GM19035 (cell line): ENCODE results near the gene ARID1B.

Source experiments
- ATAC-seq: cut with Tn5 transposase; IDR thresholded peaks from one replicate; pipeline ENCODE4 v1.9.1; 2021; ENCODE audit not compliant: unreplicated experiment

The ARID1B gene

DNA sequence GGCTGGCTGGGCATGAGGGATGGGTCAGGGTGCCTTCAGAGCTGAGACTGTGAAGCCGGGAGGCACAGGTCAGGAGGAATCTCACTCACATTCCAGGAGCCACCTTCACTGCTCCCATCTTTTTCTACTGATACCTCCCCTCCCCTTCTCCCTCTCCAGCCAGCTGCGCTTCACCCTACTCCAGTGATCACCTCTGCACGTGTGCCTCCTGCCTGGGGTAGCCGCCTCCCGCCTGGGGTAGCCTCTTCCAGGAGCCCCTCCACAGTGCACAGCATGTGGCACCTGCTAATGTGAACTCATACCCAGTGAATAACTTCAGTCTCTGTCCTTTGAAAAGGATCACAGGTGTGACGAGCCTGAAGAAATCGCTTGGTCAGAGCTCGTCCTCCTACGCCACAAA is 313.6 kb downstream of the ARID1B start:
- no peak for ATAC-seq

DNA sequence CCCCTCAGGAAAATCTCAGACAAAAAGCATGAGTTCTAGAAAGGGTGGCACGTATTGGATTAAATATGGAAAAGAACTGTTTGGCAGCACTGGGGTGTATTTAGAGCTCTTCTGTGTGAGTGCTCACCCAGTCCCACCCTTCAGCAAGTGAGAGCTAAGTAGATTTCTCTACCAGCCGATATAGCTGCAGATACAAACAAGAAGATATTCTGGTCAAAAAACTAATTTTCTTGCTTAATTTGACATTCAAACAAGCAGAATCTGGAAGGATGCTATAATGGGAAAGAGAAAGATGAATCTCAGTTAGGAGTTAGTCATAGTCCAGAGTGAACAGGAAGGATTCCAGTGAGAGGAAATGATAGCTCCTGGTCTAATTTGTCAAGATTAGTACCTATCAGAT is 314.1 kb downstream of the ARID1B start:
- ATAC-seq: no peak

DNA sequence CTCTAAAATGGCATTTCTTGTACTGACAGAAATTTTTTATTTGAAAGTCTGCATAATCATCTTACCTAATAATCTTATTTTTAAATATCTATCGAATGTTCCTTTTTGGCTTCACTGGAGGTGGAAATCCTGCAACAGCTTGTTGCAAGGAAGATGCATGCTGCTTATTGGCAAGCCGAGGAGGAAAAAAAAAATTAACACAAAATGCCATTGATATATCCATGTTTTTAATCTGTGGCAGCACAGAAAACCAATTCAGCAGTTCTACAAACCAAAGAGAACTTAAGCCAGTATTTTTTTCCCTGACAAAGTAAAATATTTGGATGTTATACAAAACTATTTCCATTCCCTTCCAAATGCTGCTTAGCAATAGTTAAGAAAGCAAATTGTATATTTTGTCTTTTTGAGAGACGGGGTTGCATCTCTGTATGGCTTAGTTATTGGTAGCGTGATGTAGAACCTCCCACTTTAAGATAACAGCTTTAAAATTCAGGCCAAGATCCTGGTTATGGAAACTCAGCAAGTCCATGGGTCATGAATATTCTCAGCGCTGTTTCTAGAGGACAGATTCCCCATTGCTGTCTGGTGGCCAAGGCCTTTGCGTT is 314.8 kb downstream of the ARID1B start:
- no peak for ATAC-seq

DNA sequence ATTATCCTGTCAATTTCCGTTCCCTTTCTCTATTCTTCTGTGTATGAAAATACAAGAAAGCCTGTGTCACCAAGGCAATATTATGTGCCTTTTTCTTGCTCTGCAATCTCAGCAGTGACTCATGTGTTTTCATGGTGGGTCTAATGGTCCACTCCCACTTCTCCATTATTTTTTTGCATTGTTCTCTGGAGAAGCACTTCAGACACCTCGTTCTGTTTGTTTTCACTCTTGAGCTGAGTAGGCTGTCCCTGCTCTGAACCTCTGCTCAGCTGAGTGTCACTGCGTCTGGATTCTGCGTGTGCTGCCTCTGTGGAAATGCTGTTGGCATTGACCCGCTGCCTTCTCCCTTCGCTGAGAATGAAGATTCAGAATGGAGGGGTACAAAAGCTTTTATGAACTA is 315.6 kb downstream of the ARID1B start:
- ATAC-seq: no peak

DNA sequence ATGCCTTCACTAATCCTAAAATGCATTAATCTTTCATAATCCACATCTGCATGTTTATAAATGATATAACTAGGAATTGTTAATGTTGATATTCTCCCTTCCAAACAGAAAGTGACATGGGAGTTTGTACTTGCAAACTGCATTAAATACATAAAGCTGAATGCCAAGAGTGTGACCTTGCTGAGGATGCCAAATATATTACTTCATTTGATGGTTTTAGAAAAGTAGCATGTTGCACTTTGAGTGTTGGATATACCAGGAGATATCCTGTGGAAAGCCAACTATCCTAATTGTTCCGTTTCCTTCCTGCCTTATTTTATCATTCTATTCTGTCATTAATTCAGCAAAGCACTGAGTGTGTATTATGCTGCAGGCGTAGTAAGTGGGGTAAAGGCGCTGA is 316.4 kb downstream of the ARID1B start:
- no peak for ATAC-seq

DNA sequence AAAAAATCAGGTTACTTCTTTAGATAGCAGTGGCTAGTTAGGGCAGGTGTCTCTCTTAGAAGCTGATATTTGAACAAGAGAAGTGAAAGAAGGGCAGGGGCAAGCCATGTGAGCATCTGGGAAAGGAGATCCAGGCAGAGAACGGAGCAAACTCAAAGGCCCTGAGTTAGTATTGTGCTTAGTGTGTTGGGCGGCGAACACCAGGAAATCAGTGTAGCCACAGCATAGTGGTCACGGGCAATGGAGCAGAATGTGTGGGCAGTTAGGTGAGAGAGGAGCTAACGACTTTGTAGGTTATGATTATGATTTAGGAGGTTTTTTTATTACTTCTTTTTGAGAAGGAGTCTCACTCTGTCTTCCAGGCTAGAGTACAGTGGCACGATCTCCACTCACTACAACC is 316.9 kb downstream of the ARID1B start:
- ATAC-seq: no peak

DNA sequence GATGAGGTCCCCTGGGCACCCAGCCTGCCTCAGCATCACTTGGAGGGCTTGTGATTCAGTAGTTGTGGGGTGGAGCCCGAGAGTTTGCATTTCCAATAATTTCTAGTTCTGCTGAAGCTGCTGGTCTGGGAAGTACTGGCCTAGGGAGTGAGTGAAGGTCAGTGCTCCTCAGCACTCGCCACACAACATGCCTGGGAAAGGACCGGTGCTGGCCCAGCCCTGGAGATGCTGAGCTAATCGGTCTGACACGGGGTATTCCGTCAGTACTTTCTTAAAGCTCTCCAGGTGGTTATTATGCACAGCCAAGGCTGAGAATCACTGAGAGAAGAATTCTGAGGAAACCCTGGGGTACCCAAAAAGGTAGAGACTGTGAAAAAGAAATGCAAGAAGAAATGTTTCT is 317.9 kb downstream of the ARID1B start:
- no peak for ATAC-seq

DNA sequence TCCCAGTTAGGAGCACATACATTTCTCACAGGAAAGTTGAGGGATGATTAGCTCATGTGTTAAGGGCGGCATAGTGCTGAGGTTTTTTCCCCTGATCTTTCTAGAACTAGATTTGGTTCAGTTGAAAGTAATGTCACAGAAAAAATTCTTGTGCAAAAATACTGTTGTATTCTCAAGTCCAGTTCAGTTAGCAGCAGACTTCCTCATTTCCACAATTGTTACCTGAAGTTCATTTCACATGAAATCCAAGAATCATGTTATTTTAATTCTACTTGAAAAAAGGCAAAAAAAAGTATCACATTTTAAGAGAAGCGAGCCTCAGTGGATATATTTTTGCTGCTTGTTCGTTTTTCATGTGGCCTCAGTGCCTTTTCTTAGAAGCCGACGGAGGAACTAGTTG is 318.4 kb downstream of the ARID1B start:
- ATAC-seq: no peak

DNA sequence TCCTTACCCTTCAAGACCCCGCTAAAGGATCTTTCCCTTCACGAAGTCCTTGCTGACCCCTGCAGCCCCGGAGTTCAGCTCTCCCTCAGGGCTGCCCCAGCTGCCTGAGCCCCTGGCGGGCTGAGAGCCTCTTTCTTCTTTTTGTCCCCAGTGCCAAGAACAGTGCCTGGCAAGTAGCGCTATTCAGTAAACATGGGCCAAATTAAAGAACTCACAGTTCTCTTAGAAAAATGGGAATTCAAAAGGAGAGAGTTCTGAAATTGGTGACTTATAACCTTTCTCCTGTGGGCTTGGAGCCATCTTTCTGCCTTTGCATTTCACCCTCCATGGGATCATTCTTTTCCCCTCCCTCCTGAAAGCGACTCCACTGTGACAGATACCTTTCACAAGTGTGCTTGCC is 318.9 kb downstream of the ARID1B start:
- ATAC-seq: no peak

DNA sequence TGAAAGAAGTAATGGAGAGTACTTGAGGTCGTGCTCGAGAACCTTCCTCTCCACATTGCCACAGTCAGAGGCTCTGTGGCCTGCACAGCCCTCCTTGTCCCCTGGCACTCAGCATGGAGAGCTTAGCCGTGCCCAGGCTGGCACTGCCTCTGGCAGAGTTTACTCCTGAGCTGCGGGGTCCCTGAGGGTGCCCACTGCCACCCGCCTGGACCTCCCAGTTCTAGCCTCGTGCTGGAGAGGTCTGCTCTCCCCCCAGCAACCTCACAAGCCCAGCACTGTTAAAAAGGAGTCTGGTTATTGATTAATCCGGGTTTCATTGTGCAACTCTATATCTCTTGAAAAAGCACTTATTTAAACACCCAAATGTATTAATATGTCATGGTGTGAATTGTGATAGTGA is 319.3 kb downstream of the ARID1B start:
- no peak for ATAC-seq

DNA sequence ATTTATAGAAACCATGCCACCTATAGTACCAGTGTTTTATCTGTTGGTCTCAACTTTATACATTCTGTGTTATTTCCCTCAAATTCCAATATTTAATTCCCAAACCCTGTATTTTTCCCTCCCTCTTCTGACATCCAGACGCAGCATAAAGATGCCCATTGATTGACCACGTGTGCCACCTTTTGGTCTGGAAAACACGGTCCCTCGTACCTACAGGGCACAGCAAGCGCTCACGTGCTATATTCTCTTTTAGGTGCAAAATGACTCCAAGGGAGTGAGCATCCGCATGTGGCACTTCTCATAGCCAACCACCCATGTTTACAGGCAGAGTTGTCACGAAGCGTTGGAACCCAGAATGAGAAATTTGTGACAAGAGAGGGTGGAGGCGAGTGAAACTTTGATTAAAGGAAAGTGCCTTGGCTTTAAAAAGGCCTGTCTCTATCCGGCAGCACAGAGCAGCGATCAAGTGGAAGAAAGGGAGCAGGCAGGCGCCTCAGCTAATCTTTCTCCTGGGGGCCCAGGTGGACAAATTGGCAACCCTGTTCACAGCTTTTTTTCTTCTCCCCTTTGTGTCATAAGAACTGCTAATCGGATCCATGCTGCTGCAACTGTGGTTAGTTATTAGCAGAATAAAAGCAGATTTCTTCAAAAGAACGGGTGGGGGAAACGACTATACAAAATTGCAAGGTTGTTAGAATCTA is 320.2 kb downstream of the ARID1B start:
- no peak for ATAC-seq

DNA sequence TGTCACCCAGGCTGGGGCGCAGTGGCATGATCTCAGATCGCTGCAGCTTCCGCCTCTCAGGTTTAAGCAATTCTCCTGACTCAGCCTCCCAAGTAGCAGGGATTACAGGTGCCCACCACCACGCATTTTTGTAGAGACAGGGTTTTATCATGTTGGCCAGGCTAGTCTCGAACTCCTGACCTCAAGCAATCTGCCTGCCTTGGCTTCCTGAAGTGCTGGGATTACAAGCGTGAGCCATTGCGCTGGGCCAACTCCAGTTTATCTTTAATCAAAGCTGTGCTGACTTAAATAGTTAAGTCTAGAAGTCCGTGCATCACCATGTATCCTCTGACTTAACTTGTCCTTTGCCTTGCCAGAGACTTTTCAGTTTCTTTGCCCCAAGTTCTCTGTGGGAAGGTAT is 321.8 kb downstream of the ARID1B start:
- ATAC-seq: no peak

DNA sequence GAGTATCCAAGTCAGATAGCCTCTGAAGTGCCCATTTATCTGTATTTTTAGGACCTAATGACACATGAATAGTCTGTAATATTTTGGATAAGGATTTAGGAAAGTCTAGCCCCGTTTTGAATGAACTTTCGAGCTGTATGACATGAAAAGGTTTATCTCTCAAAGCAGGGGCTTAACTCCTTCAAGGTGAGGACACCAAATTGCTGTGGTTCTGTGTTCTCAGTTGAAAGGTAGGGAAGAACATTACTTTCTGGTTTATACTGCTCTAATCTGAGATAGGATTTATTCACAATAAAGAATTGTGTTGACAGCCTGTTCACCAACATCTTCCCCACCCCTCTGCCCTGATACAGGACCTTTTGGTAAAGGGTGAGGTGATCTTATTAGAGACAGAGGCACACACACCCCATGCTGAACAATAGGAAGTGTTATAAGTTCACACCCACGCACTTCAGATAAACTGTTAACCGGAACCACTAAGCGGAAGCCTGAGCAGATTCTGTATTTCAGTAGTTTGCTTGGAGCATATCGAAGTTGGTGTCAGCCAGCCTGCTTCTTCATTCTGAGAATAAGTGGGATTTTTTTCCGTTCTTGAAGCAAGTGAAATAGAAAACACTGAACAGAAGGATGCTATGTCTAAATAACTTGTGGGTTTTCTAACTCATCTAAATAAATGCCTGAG is 322.9 kb downstream of the ARID1B start:
- peak; percentile 98 for ATAC-seq

DNA sequence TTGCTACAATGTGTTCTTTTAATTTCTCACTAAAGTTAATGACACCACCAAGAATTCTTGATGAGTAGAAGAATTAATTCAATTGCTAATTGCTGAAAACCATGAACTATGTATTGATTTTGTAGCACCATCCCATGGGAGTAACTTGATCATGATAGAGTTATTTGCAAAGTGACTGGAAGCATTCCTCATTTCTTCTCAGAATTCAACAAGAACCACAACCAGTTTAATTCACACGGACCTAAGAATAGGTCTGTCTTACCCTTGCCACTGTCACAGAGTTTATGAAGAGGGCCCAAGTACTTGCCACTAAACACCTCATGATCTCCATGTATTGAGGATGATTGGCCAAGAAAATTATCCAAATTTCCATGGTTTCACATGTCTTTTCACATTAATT is 324.0 kb downstream of the ARID1B start:
- ATAC-seq: no peak

DNA sequence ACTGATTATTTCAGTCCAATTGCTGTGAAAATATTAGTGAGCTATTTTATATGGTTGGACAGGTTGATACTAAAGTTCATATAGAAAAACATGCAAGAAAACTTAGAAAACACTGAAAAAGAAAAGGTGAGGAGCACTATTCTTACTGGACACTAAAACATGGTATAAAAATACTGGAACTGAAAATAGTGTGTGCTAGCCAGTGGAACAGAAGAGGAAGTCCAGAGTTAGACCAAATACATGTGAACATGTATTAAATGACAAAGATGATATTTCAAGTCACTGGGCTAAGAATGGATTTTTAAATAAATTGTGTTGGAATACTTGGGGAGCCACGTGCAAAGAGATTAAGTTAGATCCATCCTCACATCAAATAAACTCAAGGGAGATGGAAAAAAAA is 327.6 kb downstream of the ARID1B start:
- no peak for ATAC-seq

DNA sequence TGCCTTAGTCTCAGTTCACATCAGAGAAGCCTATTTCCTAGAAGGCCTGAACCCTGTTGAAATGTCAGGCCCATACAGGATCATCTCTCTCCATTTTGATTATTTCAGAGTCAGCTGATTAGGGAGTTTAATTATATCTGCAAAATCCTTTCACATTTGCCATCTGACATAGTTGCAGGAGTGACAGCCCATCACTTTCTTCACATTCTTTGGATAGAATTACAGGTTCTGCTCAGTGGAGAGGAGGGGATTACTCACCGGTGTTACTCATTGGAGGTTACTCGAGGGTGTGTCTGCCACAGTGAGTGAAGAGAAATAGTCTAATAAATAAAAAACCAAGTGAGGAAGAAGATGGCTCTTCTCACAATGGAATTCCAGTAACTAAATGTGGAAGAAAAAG is 329.3 kb downstream of the ARID1B start:
- ATAC-seq: no peak

DNA sequence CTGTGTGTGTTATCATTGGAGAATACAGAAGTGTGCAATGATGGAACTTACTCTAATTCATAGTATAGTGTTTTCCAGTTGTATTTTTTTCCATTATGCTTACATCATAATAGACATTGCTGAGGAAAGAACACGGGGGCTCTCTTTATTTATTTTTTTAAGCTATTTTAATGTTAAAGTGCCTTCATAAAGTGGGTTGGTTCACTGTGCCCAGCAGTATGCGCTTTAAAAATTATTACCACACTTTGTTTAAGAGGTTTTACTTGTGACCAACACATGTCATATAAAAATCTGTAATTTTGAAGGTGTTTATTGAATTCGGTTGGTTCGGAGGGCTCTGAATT is 330.4 kb downstream of the ARID1B start:
- ATAC-seq: no peak

DNA sequence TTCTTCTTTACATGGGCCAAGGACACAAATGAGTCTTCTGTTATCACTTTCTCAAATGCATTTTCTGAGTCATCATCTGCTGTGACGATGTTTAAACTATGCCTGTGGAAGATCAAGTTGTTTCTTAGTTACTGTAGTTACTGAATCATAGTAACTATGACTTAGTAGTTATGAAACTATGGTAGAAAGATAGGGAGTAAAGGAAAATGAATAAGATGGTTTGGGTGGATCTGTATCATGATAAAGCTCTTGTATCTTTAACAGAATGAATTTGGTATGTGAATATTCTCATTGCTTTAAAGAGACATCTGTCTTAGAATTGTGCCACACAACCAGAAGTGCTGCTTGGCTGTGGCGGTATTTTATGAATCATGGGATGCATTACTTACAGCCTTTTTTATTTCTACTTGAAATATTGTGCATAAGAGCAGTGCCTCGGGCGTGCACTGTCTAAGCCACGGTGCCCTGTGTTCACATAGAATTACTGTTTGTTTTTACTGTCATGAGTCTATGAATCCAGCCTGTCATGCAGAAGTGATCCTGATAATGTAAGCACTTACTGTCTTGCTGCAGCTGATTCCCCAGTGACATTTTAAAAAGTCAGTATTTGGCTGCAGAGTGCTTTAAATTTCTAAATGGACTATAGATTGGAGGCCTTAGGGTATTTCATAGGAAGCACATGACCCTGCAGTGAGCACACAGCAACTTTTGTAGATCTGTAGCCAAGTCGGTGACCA is 330.9 kb downstream of the ARID1B start:
- no peak for ATAC-seq

DNA sequence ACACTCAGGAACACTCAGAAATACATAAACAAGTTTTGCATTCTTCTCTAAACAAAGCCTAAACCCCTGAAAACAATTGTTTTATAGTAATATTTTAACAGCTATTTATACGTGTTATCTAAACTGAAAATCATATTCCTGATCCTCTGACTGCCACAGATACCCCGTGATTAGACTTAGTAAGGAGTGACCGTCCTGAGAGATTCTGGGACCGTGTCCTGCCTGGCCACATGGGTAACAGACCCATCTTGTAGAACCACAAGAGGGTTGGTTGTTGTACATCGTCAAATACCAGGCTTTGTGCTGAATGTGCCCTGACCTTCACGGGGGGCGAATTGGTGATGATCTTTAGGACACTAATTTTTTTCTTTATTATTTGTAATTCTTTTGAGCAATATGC is 331.7 kb downstream of the ARID1B start:
- ATAC-seq: no peak

DNA sequence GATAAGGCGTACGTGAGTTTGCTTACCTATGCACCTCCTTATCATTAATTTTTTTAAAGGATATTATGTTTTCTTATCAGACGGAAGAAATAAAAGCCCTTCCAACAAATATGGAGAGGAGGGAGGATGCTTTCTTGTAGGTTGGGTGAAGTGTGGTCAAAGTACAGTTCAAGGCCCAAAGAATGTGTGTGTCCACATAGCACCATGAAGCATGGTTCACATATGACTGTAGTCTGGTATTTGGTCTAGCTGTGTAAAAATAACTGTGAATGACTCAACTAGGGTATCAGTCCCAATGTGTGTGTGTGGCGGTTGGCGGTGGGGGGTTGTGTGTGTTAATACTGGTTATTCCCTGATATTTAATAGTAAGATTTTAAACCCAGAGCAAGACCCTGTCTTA is 333.4 kb downstream of the ARID1B start:
- no peak for ATAC-seq

DNA sequence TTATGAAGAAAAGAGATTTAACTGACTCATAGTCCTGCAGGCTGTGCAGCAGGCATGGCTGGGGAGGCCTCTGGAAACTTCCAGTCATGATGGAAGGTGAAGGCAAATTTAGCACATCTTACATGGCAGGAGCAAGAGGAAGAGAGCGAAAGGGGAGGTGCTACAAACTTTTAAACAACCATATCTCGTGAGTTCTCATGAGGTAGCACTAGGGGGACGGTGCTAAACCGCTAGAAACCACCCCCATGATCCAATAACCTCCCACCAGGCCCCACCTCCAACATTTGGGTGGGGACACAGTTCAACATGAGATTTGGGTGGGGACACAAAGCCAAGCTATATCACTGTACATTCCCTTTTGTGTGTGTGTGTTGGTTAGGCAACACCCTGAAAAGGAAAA is 336.2 kb downstream of the ARID1B start:
- ATAC-seq: no peak

DNA sequence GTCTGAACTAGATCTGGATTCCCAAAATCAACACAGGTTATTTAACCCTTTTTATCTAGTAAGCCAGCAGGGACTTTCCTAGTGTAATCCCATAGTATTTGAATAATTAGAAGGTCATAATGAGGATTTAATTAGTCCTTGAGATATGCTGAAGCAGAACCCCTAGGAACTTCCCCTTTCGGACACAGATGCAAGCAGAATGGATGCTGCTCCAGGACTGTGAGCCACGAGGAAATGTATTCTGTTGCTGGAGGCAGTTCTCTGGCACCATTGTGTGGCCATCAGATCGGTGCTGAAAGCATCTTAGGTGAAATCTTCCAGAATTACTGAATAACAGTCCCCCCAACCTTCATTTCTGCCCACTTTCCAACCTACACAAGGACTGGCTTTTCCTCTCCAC is 339.2 kb downstream of the ARID1B start:
- ATAC-seq: no peak
